Liver (tissue), 9 donors: ENCODE results near the gene LARGE2. TPM values are rescaled to one million over a fixed set of nuclear protein-coding genes. Genes with fewer than 3 reads are reported as not detected.
A peak's percentile ranks its signal among the peaks of the same experiment; 100 is the strongest.

Experiments
- DNase-seq: peaks from one replicate; pipeline ENCODE4 v3.0.0-alpha.2; 2017; ENCODE audit warnings: low spot score
- H3K27ac ChIP-seq, 2 donors: one replicate each; pipeline ENCODE4 v1.7.0; 2013; ENCODE audit warnings: inconsistent platforms in 2 of 2, low read length in 2 of 2, control low read depth in 1 of 2, low read depth in 1 of 2, mild to moderate bottlenecking in 1 of 2
- H3K27me3 ChIP-seq, 4 donors: one replicate each; pipeline versions ENCODE4 v1.6.1 to v1.7.0; 2013; ENCODE audit warnings: low read length in 3 of 4, inconsistent platforms in 1 of 4, mild to moderate bottlenecking in 1 of 4, moderate library complexity in 1 of 4; ENCODE audit not compliant: control insufficient read depth in 4 of 4, insufficient read depth in 4 of 4
- H3K36me3 ChIP-seq, 4 donors: one replicate each; pipeline versions ENCODE4 v1.6.1 to v1.7.0; 2013; ENCODE audit warnings: low read length in 3 of 4, mild to moderate bottlenecking in 3 of 4, low read depth in 1 of 4, moderate library complexity in 1 of 4; ENCODE audit not compliant: control insufficient read depth in 4 of 4, insufficient read depth in 3 of 4
- H3K4me1 ChIP-seq, 4 donors: one replicate each; pipeline versions ENCODE4 v1.6.1 to v1.7.0; 2013; ENCODE audit warnings: low read length in 3 of 4, mild to moderate bottlenecking in 3 of 4, moderate library complexity in 1 of 4; ENCODE audit not compliant: control insufficient read depth in 4 of 4, insufficient read depth in 4 of 4
- H3K4me3 ChIP-seq, 3 donors: one replicate each; pipeline versions ENCODE4 v1.6.1 to v1.7.0; 2013; ENCODE audit warnings: low read length in 3 of 3, control low read depth in 1 of 3, low read depth in 1 of 3, mild to moderate bottlenecking in 1 of 3
- H3K9ac ChIP-seq, 2 donors: one replicate each; pipeline ENCODE4 v1.7.0; 2013; ENCODE audit warnings: low read length in 2 of 2, mild to moderate bottlenecking in 2 of 2, moderate library complexity in 2 of 2, control low read depth in 1 of 2, low read depth in 1 of 2
- H3K9me3 ChIP-seq, 4 donors: one replicate each; pipeline versions ENCODE4 v1.6.1 to v1.7.0; 2013; ENCODE audit warnings: low read length in 3 of 4; ENCODE audit not compliant: control insufficient read depth in 4 of 4
- CTCF ChIP-seq: fragments of 150-350 bp; IDR thresholded peaks from 2 replicates; pipeline ENCODE4 v1.5.1; 2017; ENCODE audit warnings: improper control_type of control experiment, low read depth, low read length; ENCODE audit not compliant: missing input control
- EGR1 ChIP-seq, 2 donors: IDR thresholded peaks; 2 replicates each; pipeline ENCODE4 v1.6.1; 2016 to 2018; ENCODE audit warnings: antibody characterized with exemption in 2 of 2, low read depth in 2 of 2
- FOXA1 ChIP-seq: IDR thresholded peaks from 2 replicates; pipeline ENCODE4 v1.6.1; 2016; ENCODE audit warnings: antibody characterized with exemption
- GABPA ChIP-seq, 2 donors: IDR thresholded peaks in 1 of 2; conservative IDR thresholded peaks in 1 of 2; 2 replicates each; pipeline ENCODE4 v1.6.1; 2016; ENCODE audit warnings: antibody characterized with exemption in 2 of 2, mild to moderate bottlenecking in 1 of 2, moderate library complexity in 1 of 2
- HNF4A ChIP-seq, 2 donors: conservative IDR thresholded peaks; 2 replicates each; pipeline ENCODE4 v1.6.1; 2016; ENCODE audit warnings: antibody characterized with exemption in 2 of 2, mild to moderate bottlenecking in 2 of 2
- HNF4G ChIP-seq: IDR thresholded peaks from 2 replicates; pipeline ENCODE4 v1.6.1; 2016; ENCODE audit warnings: antibody characterized with exemption
- JUND ChIP-seq, 2 donors: IDR thresholded peaks; 2 replicates each; pipeline ENCODE4 v1.6.1; 2016; ENCODE audit warnings: antibody characterized with exemption in 2 of 2
- NR2F2 ChIP-seq: IDR thresholded peaks from 2 replicates; pipeline ENCODE4 v1.6.1; 2016; ENCODE audit warnings: antibody characterized with exemption
- RAD21 ChIP-seq, 2 donors: IDR thresholded peaks; 2 replicates each; pipeline ENCODE4 v1.6.1; 2016; ENCODE audit warnings: antibody characterized with exemption in 2 of 2, mild to moderate bottlenecking in 2 of 2
- REST ChIP-seq: IDR thresholded peaks from 2 replicates; pipeline ENCODE4 v1.6.1; 2016; ENCODE audit warnings: antibody characterized with exemption, mild to moderate bottlenecking
- RXRA ChIP-seq, 2 donors: IDR thresholded peaks; 2 replicates each; pipeline ENCODE4 v1.6.1; 2017 to 2018; ENCODE audit warnings: antibody characterized with exemption in 2 of 2, mild to moderate bottlenecking in 1 of 2
- SP1 ChIP-seq: IDR thresholded peaks from 2 replicates; pipeline ENCODE4 v1.6.1; 2018; ENCODE audit warnings: antibody characterized with exemption, mild to moderate bottlenecking
- TAF1 ChIP-seq: conservative IDR thresholded peaks from 2 replicates; pipeline ENCODE4 v1.6.1; 2016; ENCODE audit warnings: antibody characterized with exemption, mild to moderate bottlenecking
- YY1 ChIP-seq: IDR thresholded peaks from 2 replicates; pipeline ENCODE4 v1.6.1; 2016; ENCODE audit warnings: antibody characterized with exemption, mild to moderate bottlenecking
- ZBTB33 ChIP-seq: IDR thresholded peaks from 2 replicates; pipeline ENCODE4 v1.6.1; 2016; ENCODE audit warnings: antibody characterized with exemption
- WGBS: extraction: QIAGEN DNeasy Blood & Tissue Kit; methylation state at CpG from one replicate; pipeline ENCODE4 v1.1.7; 2013; 5-methylcytosine and 5-hydroxymethylcytosine counted together
- polyA plus RNA-seq, 2 donors: library from polyadenylated mRNA; stranded (reverse) in 1 of 2; unstranded in 1 of 2; fragments of 200-250 nt in 1 of 2; fragments of >200 nt in 1 of 2; fragmentation: Nextera tagmentation in 1 of 2; extraction: Ambion mirVana in 1 of 2; gene quantifications; one replicate each; pipeline versions ENCODE4 v1.2.1 to v1.2.3, GENCODE V29; 2013 to 2015
- total RNA-seq, 2 donors: library from RNA; depleted of rRNA; stranded (reverse); fragments of >200 nt; gene quantifications; one replicate each; pipeline ENCODE4 v1.2.3, GENCODE V29; 2014
- TF ChIP-seq, protein P1 (sequence below): IDR thresholded peaks from 2 replicates; pipeline ENCODE4 v1.6.1; 2016; ENCODE audit warnings: antibody characterized with exemption
- TF ChIP-seq, protein P2 (sequence below): IDR thresholded peaks from 2 replicates; pipeline ENCODE4 v1.6.1; 2016; ENCODE audit warnings: antibody characterized with exemption
- donor health status: healthy.
- donor health status: healthy.
- donor health status: healthy.
- donor health status: healthy.
- donor health status: healthy.

Gene LARGE2
- total and polyA plus RNA-seq, 4 donors = 1.3 to 1.9 (median 1.5) TPM

DNA sequence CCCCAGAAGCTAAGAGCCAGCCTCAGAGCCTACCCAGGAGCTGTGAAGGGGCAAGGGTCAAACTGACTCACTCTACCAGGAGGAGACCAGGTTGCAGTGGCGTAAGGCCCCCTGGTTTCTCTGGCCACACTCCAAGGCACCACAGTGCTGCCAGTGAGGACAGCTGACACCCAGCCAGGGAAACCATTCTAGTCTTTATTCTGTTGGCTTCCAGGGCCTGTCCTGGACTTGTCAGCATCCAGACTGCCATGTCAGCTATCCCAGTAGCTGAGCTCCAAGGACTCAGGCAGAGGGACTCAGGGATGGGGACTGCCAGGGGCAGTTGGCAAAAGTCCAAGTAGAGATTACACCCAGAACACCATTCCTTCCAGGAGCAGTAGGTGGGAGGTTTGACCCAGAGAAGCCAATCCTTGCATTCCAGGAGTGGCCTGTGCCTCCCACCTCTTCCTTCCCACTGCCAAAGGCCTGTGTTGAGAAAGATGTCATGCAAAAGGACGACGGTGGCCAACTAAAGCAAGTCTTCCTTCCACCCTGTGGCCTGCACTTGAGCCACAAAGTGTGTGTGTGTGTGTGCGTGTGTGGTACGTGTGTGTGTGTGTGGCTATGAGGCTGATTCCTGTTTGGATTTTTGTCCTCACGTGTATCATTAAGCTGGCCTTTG, 40.6 kb upstream of the LARGE2 start:
- Histone ChIP-seq H3K4me3 (no peak overlapping the region), H3K9me3 (no peaks in the 10 kb centered on the region), H3K27ac (no peak overlapping the region), H3K4me1 (peaks cover 0 to 4% (median 4%) of the 10 kb centered on the region in 4 donors), H3K27me3 (no peaks in the 10 kb centered on the region), H3K36me3 (peaks cover 12 to 58% (median 48%) of the 10 kb centered on the region in 4 donors), H3K9ac (no peak overlapping the region)
- no peak for DNase-seq
- no peak for TF ChIP-seq GABPA (IDR thresholded peaks at IDR 0.05 in 1 of 2, conservative IDR thresholded peaks at IDR 0.05 in 1 of 2)
- TF ChIP-seq RAD21 (IDR thresholded peaks at IDR 0.05) = no peak
- no peak for TF ChIP-seq JUND (IDR thresholded peaks at IDR 0.05)
- TF ChIP-seq, protein P1, sequence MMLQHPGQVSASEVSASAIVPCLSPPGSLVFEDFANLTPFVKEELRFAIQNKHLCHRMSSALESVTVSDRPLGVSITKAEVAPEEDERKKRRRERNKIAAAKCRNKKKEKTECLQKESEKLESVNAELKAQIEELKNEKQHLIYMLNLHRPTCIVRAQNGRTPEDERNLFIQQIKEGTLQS = no peak
- TF ChIP-seq TAF1 = no peak
- TF ChIP-seq ZBTB33 = no peak
- TF ChIP-seq CTCF = no peak
- TF ChIP-seq RXRA (IDR thresholded peaks at IDR 0.05) = no peak
- no peak for TF ChIP-seq EGR1 (IDR thresholded peaks at IDR 0.05; ENCODE audit: low read depth in 2 of 2)
- no peak for TF ChIP-seq HNF4G
- no peak for TF ChIP-seq REST
- no peak for TF ChIP-seq YY1
- no peak for TF ChIP-seq NR2F2
- 87% methylated on average over 6 of the region's 6 CpGs for WGBS

GRCh38 chr11:45884596-45885185, 37.8 kb upstream of the LARGE2 start:
- H3K36me3 ChIP-seq = peaks cover 12 to 34% (median 29%) of the 10 kb centered on the region in 4 donors
- WGBS = 88% methylated on average over 10 of the region's 10 CpGs
- DNase-seq = no peak
- H3K27me3 ChIP-seq = no peaks in the 10 kb centered on the region
- no peak overlapping the region for H3K27ac ChIP-seq
- H3K9me3 ChIP-seq = no peaks in the 10 kb centered on the region
- H3K4me1 ChIP-seq = peaks cover 0 to 4% (median 4%) of the 10 kb centered on the region in 4 donors
- H3K9ac ChIP-seq = no peak overlapping the region
- H3K4me3 ChIP-seq = peak overlapping the region in 1 of 3 donors; percentile 69
- no peak for TF ChIP-seq SP1
- TF ChIP-seq HNF4A (conservative IDR thresholded peaks at IDR 0.05) = no peak
- no peak for TF ChIP-seq RAD21 (IDR thresholded peaks at IDR 0.05)
- TF ChIP-seq ZBTB33 = no peak
- TF ChIP-seq, protein P2, sequence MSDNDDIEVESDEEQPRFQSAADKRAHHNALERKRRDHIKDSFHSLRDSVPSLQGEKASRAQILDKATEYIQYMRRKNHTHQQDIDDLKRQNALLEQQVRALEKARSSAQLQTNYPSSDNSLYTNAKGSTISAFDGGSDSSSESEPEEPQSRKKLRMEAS = no peak
- no peak for TF ChIP-seq JUND (IDR thresholded peaks at IDR 0.05)
- no peak for TF ChIP-seq GABPA (IDR thresholded peaks at IDR 0.05 in 1 of 2, conservative IDR thresholded peaks at IDR 0.05 in 1 of 2)
- no peak for TF ChIP-seq EGR1 (IDR thresholded peaks at IDR 0.05; ENCODE audit: low read depth in 2 of 2)
- no peak for TF ChIP-seq FOXA1
- no peak for TF ChIP-seq TAF1
- no peak for TF ChIP-seq RXRA (IDR thresholded peaks at IDR 0.05)
- TF ChIP-seq CTCF = no peak
- no peak for TF ChIP-seq HNF4G
